ENCODE data around the gene FBXW7.

Gene FBXW7

GRCh38 chr4:152459326-152459725 is 76.6 kb downstream of the FBXW7 start:
- H3K4me3 ChIP-seq (ENCODE audit: low read depth, low read length) = no peak overlapping the region
- H3K4me1 ChIP-seq = peaks cover 3% of the 10 kb centered on the region; the same call in 1 of the 2 replicates
- no peaks in the 10 kb centered on the region for H3K9me3 ChIP-seq
- DNase-seq = no peak
- no peak for TF ChIP-seq CTCF (IDR thresholded peaks at IDR 0.05; ENCODE audit: low read depth, low read length)
- no peaks in the 10 kb centered on the region for H3K27me3 ChIP-seq
- H3K36me3 ChIP-seq = no peaks in the 10 kb centered on the region

DNA sequence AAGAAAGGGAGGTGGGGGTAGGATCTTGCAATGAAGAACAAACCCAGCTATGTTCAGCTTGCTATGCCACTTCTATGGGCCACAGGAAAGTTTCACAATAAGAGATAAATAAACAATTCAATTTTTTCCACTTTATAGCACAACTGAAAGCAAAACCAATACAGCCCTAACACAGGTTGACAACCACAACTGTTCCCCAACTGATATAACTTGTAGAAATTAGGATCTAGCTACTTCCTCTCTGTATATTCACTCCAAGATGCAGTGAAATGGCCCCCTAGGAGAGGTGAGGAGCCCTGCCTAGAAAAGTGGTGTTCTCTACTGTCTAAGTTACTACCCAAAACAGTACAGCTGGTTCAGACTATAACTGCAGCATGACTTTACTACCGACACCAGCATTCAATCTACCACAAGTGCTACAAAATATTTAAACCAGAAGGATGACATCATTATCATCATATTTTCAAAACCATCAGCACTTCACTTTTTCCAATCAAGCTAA is 77.0 kb downstream of the FBXW7 start:
- no peak for DNase-seq
- Histone ChIP-seq H3K36me3 (no peaks in the 10 kb centered on the region), H3K4me3 (ENCODE audit: low read depth, low read length) (no peak overlapping the region), H3K9me3 (no peaks in the 10 kb centered on the region), H3K27me3 (no peaks in the 10 kb centered on the region), H3K4me1 (peaks cover 3% of the 10 kb centered on the region; the same call in 1 of the 2 replicates)
- TF ChIP-seq CTCF (IDR thresholded peaks at IDR 0.05; ENCODE audit: low read depth, low read length) = no peak

DNA sequence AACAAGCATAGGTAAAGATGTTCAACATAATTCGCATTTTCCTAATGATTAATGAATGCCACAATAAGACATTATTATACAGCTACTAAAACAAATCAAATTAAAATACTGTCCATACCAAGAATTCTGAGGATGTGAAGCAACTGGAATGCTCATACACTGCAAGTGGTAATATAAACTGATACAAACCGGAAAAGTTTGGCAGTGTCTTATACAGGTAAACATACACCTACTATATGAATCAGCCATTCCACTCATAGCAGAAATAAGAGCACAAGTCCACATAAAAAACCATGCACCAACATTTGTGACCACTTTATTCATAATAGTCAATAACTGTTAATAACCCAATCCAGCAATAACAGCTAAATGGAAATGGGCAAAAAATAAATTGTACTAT is 79.3 kb downstream of the FBXW7 start:
- H3K27me3 ChIP-seq = no peaks in the 10 kb centered on the region
- no peaks in the 10 kb centered on the region; the same call in 1 of the 2 replicates for H3K4me1 ChIP-seq
- TF ChIP-seq CTCF (IDR thresholded peaks at IDR 0.05; ENCODE audit: low read depth, low read length) = no peak
- no peak overlapping the region for H3K4me3 ChIP-seq (ENCODE audit: low read depth, low read length)
- no peak for DNase-seq
- H3K36me3 ChIP-seq = no peaks in the 10 kb centered on the region
- no peaks in the 10 kb centered on the region for H3K9me3 ChIP-seq

DNA sequence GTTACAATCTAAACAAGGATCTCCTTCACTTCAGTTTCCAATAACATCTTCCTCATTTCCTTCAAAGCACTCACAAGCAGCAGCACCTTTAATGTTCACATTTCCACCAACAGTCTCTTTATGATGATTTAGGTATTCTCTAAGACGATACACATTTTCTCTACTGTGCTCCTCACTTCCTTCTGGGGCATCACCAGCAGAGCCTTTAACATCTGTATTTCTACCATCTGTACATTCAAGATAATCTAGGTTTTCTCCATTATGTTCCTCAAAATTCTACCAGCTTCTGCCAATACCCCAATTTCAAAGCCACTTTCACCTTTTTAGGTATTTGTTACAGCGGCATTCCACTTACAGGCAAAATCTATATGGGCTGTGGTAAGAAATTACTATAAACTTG is 80.6 kb downstream of the FBXW7 start:
- no peak for DNase-seq
- H3K4me3 ChIP-seq (ENCODE audit: low read depth, low read length) = no peak overlapping the region
- no peaks in the 10 kb centered on the region for H3K27me3 ChIP-seq
- H3K9me3 ChIP-seq = no peaks in the 10 kb centered on the region
- no peak for TF ChIP-seq CTCF (IDR thresholded peaks at IDR 0.05; ENCODE audit: low read depth, low read length)
- H3K36me3 ChIP-seq = no peaks in the 10 kb centered on the region
- no peaks in the 10 kb centered on the region; the same call in 1 of the 2 replicates for H3K4me1 ChIP-seq

GRCh38 chr4:152454398-152455011 is 81.4 kb downstream of the FBXW7 start:
- Histone ChIP-seq H3K4me3 (ENCODE audit: low read depth, low read length) (no peak overlapping the region), H3K36me3 (no peaks in the 10 kb centered on the region), H3K4me1 (no peaks in the 10 kb centered on the region; the same call in 1 of the 2 replicates), H3K27me3 (no peaks in the 10 kb centered on the region), H3K9me3 (no peaks in the 10 kb centered on the region)
- no peak for DNase-seq
- TF ChIP-seq CTCF (IDR thresholded peaks at IDR 0.05; ENCODE audit: low read depth, low read length) = peak; percentile 57

DNA sequence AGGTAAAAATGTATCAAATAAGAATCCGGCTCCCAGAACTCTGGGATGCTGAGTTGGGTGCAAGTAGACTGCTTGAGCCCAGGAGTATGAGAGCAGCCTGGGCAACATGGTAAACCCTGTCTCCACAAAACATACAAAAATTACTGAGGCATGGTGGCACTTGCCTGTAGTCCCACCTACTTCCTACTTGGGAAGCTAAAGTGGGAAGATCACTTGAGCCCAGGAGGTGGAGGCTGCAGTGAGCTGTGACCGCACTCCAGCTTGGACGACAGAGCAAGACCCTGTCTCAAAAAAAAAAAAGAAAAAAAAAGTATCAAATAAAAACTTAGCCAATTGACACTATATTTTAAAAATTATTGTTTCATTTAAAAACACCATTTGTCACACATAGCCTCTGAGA is 84.4 kb downstream of the FBXW7 start:
- Histone ChIP-seq H3K9me3 (no peaks in the 10 kb centered on the region), H3K4me1 (peaks cover 5% of the 10 kb centered on the region; the same call in 1 of the 2 replicates), H3K36me3 (no peaks in the 10 kb centered on the region), H3K27me3 (no peaks in the 10 kb centered on the region), H3K4me3 (ENCODE audit: low read depth, low read length) (no peak overlapping the region)
- no peak for TF ChIP-seq CTCF (IDR thresholded peaks at IDR 0.05; ENCODE audit: low read depth, low read length)
- no peak for DNase-seq

Measured in BE2C (cell line).